Measurements from ENCODE around the gene SLC44A4. TPM values are rescaled to one million over a fixed set of nuclear protein-coding genes. Genes with fewer than 3 reads are reported as not detected.

Gene SLC44A4
- total and polyA plus RNA-seq, 9 of the 15 experiments (the other 6 are each of a cell fraction or from before 2014, with no cell fraction given), result 7.9 to 18.6 (median 11.2) TPM

DNA sequence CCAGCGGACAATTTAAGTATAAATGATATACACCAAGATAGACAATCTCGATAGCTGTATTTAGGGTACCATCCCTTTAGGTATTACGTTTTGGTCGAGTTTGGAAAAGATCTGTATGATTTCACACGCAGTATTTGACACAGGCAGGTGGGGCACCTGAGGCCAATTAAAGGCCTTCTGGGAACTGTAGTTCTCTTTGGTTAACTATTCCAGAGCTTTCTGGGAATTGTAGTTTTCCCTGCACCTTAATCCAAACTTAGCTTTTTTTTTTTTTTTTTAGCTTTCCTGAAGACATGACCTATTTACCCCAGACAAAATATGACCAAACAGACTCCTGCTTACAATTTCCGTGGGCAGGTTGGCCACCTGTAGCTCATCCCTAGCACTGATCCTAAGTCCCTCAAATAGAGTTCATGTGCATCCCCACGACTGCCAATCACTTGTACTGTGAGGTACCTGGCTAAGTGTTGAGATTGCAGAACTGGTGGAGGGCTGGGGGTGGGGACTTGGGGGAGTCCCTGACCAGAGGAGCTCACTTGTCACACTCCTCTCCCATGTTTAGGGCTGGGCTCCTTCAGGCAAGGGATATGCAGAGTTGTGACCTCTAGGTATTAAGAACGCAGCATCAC is 19.7 kb upstream of the SLC44A4 start (continued):
- 0 out of 4 replicates have a peak, but pooled peaks of 1 of the 2 experiments have one; percentile 36 for TF ChIP-seq TEAD1 (CRISPR knock-in tag; IDR thresholded peaks at IDR 0.05)
- TF ChIP-seq PTBP1 (IDR thresholded peaks at IDR 0.05; ENCODE audit: low read depth, low read length), result no peak
- 0 out of 2 replicates have a peak, but pooled peaks have one; percentile 12 for TF ChIP-seq MTA3 (IDR thresholded peaks at IDR 0.05; ENCODE audit: borderline replicate concordance)
- no peak for TF ChIP-seq PURB (CRISPR knock-in tag; IDR thresholded peaks at IDR 0.05; ENCODE audit: low read depth)
- TF ChIP-seq NR2C1 (IDR thresholded peaks at IDR 0.05), result no peak
- TF ChIP-seq NR2C1 (tag; IDR thresholded peaks at IDR 0.05), result peak; percentile 79
- TF ChIP-seq MBD2 (IDR thresholded peaks at IDR 0.05; ENCODE audit: borderline replicate concordance, low read depth), result peak; percentile 13; the same call in 1 of the 2 replicates
- no peak for TF ChIP-seq ZNF232 (CRISPR knock-in tag; IDR thresholded peaks at IDR 0.05)
- TF ChIP-seq, protein P1, sequence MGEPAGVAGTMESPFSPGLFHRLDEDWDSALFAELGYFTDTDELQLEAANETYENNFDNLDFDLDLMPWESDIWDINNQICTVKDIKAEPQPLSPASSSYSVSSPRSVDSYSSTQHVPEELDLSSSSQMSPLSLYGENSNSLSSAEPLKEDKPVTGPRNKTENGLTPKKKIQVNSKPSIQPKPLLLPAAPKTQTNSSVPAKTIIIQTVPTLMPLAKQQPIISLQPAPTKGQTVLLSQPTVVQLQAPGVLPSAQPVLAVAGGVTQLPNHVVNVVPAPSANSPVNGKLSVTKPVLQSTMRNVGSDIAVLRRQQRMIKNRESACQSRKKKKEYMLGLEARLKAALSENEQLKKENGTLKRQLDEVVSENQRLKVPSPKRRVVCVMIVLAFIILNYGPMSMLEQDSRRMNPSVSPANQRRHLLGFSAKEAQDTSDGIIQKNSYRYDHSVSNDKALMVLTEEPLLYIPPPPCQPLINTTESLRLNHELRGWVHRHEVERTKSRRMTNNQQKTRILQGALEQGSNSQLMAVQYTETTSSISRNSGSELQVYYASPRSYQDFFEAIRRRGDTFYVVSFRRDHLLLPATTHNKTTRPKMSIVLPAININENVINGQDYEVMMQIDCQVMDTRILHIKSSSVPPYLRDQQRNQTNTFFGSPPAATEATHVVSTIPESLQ (CRISPR knock-in tag; IDR thresholded peaks at IDR 0.05), result no peak
- TF ChIP-seq STAT5B (CRISPR knock-in tag; IDR thresholded peaks at IDR 0.05), result no peak
- TF ChIP-seq SMAD1 (IDR thresholded peaks at IDR 0.05; ENCODE audit: low read depth, low read length, partially characterized antibody), result no peak
- TF ChIP-seq ZNF707 (CRISPR knock-in tag; conservative IDR thresholded peaks at IDR 0.05), result no peak
- TF ChIP-seq, protein P2, sequence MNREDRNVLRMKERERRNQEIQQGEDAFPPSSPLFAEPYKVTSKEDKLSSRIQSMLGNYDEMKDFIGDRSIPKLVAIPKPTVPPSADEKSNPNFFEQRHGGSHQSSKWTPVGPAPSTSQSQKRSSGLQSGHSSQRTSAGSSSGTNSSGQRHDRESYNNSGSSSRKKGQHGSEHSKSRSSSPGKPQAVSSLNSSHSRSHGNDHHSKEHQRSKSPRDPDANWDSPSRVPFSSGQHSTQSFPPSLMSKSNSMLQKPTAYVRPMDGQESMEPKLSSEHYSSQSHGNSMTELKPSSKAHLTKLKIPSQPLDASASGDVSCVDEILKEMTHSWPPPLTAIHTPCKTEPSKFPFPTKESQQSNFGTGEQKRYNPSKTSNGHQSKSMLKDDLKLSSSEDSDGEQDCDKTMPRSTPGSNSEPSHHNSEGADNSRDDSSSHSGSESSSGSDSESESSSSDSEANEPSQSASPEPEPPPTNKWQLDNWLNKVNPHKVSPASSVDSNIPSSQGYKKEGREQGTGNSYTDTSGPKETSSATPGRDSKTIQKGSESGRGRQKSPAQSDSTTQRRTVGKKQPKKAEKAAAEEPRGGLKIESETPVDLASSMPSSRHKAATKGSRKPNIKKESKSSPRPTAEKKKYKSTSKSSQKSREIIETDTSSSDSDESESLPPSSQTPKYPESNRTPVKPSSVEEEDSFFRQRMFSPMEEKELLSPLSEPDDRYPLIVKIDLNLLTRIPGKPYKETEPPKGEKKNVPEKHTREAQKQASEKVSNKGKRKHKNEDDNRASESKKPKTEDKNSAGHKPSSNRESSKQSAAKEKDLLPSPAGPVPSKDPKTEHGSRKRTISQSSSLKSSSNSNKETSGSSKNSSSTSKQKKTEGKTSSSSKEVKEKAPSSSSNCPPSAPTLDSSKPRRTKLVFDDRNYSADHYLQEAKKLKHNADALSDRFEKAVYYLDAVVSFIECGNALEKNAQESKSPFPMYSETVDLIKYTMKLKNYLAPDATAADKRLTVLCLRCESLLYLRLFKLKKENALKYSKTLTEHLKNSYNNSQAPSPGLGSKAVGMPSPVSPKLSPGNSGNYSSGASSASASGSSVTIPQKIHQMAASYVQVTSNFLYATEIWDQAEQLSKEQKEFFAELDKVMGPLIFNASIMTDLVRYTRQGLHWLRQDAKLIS (CRISPR knock-in tag; IDR thresholded peaks at IDR 0.05), result no peak
- no peak for TF ChIP-seq E2F3 (CRISPR knock-in tag; IDR thresholded peaks at IDR 0.05)
- TF ChIP-seq CBFA2T3 (IDR thresholded peaks at IDR 0.05), result no peak
- peak; percentile 95 for TF ChIP-seq HCFC1 (IDR thresholded peaks at IDR 0.05; ENCODE audit: low read depth, low read length)
- TF ChIP-seq ZBED1 (IDR thresholded peaks at IDR 0.05), result no peak
- TF ChIP-seq RBM22 (IDR thresholded peaks at IDR 0.05; ENCODE audit: low read depth, low read length, poor library complexity, severe bottlenecking), result no peak
- peak; percentile 32 for TF ChIP-seq ATF7 (IDR thresholded peaks at IDR 0.05)
- TF ChIP-seq, protein P3, sequence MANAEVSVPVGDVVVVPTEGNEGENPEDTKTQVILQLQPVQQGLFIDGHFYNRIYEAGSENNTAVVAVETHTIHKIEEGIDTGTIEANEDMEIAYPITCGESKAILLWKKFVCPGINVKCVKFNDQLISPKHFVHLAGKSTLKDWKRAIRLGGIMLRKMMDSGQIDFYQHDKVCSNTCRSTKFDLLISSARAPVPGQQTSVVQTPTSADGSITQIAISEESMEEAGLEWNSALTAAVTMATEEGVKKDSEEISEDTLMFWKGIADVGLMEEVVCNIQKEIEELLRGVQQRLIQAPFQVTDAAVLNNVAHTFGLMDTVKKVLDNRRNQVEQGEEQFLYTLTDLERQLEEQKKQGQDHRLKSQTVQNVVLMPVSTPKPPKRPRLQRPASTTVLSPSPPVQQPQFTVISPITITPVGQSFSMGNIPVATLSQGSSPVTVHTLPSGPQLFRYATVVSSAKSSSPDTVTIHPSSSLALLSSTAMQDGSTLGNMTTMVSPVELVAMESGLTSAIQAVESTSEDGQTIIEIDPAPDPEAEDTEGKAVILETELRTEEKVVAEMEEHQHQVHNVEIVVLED (CRISPR knock-in tag; IDR thresholded peaks at IDR 0.05), result 0 out of 2 replicates have a peak, but pooled peaks have one; percentile 15
- TF ChIP-seq ZEB2 (IDR thresholded peaks at IDR 0.05), result peak; percentile 66; the same call in 1 of the 2 replicates
- TF ChIP-seq, protein P4, sequence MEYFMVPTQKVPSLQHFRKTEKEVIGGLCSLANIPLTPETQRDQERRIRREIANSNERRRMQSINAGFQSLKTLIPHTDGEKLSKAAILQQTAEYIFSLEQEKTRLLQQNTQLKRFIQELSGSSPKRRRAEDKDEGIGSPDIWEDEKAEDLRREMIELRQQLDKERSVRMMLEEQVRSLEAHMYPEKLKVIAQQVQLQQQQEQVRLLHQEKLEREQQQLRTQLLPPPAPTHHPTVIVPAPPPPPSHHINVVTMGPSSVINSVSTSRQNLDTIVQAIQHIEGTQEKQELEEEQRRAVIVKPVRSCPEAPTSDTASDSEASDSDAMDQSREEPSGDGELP (CRISPR knock-in tag; IDR thresholded peaks at IDR 0.05; ENCODE audit: borderline replicate concordance), result 0 out of 2 replicates have a peak, but pooled peaks have one; percentile 2
